Gastrocnemius medialis (tissue), 4 donors: ENCODE results near the gene MS4A2. TPM values are rescaled to one million over a fixed set of nuclear protein-coding genes. Genes with fewer than 3 reads are reported as not detected.
"Not testable (repeated sequence)": the region's sequence is repeated elsewhere in the genome, so short reads cannot be mapped to it uniquely, and the experiment has no call there.

ENCODE experiments used
- ATAC-seq, 2 donors: fragments of 150-250 bp; one replicate each; pipeline ENCODE4 v1.9.1; 2016
- DNase-seq, 2 donors: peaks; one replicate each; pipeline ENCODE4 v3.0.0-alpha.2; 2019
- H3K27ac ChIP-seq, 4 donors: fragments of 200-600 bp; sonication (generic); 1 replicate in 1 of 4; 2 replicates in 3 of 4; pipeline ENCODE4 v1.5.1; 2016 to 2018; ENCODE audit warnings: mild to moderate bottlenecking in 2 of 4, moderate library complexity in 1 of 4
- H3K27me3 ChIP-seq, 3 donors: fragments of 200-600 bp; sonication (generic) in 2 of 3; 1 replicate in 1 of 3; 2 replicates in 2 of 3; pipeline versions ENCODE4 v1.5.1 to v1.6.0; 2016 to 2019; ENCODE audit warnings: mild to moderate bottlenecking in 1 of 3, moderate library complexity in 1 of 3
- H3K36me3 ChIP-seq, 2 donors: fragments of 200-600 bp; sonication (generic) in 1 of 2; one replicate each; pipeline ENCODE4 v1.5.1; 2017 to 2018
- H3K4me1 ChIP-seq, 2 donors: fragments of 200-600 bp; sonication (generic) in 1 of 2; one replicate each; pipeline ENCODE4 v1.5.1; 2016 to 2017; ENCODE audit warnings: mild to moderate bottlenecking in 2 of 2
- H3K4me3 ChIP-seq, 4 donors: fragments of 200-600 bp; sonication (generic) in 3 of 4; 1 replicate in 1 of 4; 2 replicates in 3 of 4; pipeline ENCODE4 v1.5.1; 2016 to 2019; ENCODE audit warnings: mild to moderate bottlenecking in 2 of 4
- H3K9me3 ChIP-seq, 3 donors: fragments of 200-600 bp; sonication (generic) in 2 of 3; 1 replicate in 1 of 3; 2 replicates in 2 of 3; pipeline ENCODE4 v1.5.1; 2016 to 2019
- POLR2A ChIP-seq, 2 donors: fragments of 450-650 bp; IDR thresholded peaks; one replicate each; pipeline ENCODE4 v1.6.1; 2017; ENCODE audit warnings: antibody characterized with exemption in 2 of 2, mild to moderate bottlenecking in 2 of 2, moderate library complexity in 2 of 2
- in situ Hi-C, 4 donors: fragments of 200-750 bp; cut with MboI; loops; one replicate each; pipeline versions ENCODE4 v1.15.0 to v1.8.0; 2017; ENCODE audit warnings: low sequenced_read_pairs in 4 of 4
- intact Hi-C: fragments of 100-400 bp; cut with DNase I; formaldehyde crosslinking; loops from one replicate; pipeline ENCODE4 v1.15.1; 2023; ENCODE audit warnings: low total_unique reads
- total RNA-seq, 4 donors: library from RNA; depleted of rRNA; stranded (reverse); fragments of >200 nt; gene quantifications; one replicate each; pipeline versions ENCODE4 v1.1.0 to v1.2.3, GENCODE V29; 2016
- TF ChIP-seq, protein P1 (sequence below), 5 experiments: fragments of 450-650 bp in 3 of 5; fragments of 200-600 bp in 2 of 5; sonication (generic) in 2 of 5; IDR thresholded peaks in 4 of 5; conservative IDR thresholded peaks in 1 of 5; 1 replicate in 4 of 5; 2 replicates in 1 of 5; pipeline ENCODE4 v1.5.1; 2016 to 2019; ENCODE audit warnings: antibody characterized with exemption in 5 of 5, mild to moderate bottlenecking in 3 of 5, moderate library complexity in 3 of 5

The MS4A2 gene
- total RNA-seq, 4 donors from 2014 or later = 0.39 TPM; not detected in 3

DNA sequence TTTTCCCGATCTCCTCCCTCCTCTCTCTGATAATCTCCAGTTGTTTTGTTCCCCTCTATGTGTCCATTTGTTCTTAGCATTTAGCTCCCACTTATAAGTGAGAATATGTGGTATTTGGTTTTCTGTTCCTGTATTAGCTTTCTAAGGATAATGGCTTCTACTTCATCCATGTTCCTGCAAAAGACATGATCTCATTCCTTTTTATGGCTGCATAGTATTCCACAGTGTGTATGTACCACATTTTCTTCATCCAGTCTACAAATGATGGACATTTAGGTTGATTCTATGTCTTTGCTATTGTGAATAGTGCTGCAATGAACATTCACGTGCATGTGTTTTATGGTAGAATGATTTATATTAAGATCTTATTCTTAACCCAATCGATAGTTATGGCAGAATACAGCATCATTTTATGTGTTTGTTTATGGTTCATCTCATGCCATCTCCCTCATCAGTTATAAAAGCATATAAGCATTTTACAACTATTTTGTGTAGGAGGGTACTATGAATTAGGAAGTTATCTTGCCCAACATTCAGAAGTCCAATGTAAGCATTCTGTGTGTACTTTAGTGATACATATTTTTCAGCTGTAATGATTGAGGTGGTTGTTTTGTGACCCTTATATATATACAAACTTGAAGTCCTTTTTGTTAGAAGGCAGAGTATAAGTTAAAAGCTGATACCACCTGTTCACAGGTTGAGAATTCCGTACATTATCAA, 28.8 kb upstream of the MS4A2 start:
- Histone ChIP-seq H3K9me3 (no peaks in the 10 kb centered on the region), H3K36me3 (no peaks in the 10 kb centered on the region), H3K4me3 (no peak overlapping the region), H3K27ac (no peak overlapping the region), H3K27me3 (no peaks in the 10 kb centered on the region), H3K4me1 (no peaks in the 10 kb centered on the region)
- DNase-seq (no peak), ATAC-seq (no peak)
- TF ChIP-seq POLR2A (IDR thresholded peaks at IDR 0.05) = no peak
- TF ChIP-seq, protein P1, sequence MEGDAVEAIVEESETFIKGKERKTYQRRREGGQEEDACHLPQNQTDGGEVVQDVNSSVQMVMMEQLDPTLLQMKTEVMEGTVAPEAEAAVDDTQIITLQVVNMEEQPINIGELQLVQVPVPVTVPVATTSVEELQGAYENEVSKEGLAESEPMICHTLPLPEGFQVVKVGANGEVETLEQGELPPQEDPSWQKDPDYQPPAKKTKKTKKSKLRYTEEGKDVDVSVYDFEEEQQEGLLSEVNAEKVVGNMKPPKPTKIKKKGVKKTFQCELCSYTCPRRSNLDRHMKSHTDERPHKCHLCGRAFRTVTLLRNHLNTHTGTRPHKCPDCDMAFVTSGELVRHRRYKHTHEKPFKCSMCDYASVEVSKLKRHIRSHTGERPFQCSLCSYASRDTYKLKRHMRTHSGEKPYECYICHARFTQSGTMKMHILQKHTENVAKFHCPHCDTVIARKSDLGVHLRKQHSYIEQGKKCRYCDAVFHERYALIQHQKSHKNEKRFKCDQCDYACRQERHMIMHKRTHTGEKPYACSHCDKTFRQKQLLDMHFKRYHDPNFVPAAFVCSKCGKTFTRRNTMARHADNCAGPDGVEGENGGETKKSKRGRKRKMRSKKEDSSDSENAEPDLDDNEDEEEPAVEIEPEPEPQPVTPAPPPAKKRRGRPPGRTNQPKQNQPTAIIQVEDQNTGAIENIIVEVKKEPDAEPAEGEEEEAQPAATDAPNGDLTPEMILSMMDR (IDR thresholded peaks at IDR 0.05 in 4 of 5, conservative IDR thresholded peaks at IDR 0.05 in 1 of 5) = no peak
- in situ Hi-C loops (no loop called here), intact Hi-C loops (no loop called here)

DNA sequence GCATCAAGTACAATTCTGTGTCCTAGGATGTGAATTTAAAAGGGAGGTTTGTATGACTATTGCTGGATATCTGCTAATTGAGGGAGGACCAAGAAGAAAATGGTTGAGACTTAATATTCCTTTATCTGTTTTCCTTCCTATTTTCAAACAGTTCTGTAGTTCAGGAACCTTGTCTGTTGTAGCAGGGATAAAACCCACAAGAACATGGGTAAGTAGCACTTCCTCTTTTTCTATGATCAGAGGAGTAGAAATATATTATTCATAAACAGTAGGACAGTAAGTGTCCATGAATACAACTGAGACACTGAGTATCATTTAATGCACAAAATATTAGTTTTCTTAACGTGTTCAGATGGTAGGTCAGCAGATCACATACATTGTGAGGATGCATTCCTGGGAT, 24.4 kb upstream of the MS4A2 start:
- in situ Hi-C loops = no loop called here
- H3K27ac ChIP-seq = no peak overlapping the region
- no peak overlapping the region for H3K4me3 ChIP-seq
- no peaks in the 10 kb centered on the region for H3K36me3 ChIP-seq
- no peaks in the 10 kb centered on the region for H3K27me3 ChIP-seq
- intact Hi-C loops = no loop called here
- ATAC-seq (no peak), DNase-seq (no peak)
- H3K4me1 ChIP-seq = no peaks in the 10 kb centered on the region
- TF ChIP-seq, protein P1 (IDR thresholded peaks at IDR 0.05 in 4 of 5, conservative IDR thresholded peaks at IDR 0.05 in 1 of 5) = no peak
- TF ChIP-seq POLR2A (IDR thresholded peaks at IDR 0.05) = no peak
- no peaks in the 10 kb centered on the region for H3K9me3 ChIP-seq

DNA sequence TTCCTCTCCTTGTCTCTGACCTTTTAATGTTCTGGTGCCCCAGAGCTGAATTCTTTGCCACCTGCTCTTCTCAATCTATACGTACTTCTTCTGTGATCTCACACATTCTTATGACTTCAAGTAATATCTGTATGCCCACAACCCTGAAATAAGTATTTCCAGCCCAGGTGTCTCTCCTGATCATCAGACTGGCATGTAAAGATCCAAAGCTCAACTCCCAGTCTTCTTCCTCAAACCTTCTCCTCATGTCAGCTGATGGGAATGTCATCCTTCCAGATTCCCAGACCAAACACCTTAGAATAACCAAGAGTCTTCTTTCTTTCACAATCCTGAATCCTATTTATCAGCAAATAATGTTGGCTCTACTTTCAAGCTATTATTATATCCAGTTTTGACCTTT, 22.7 kb upstream of the MS4A2 start:
- H3K4me3 ChIP-seq = no peak overlapping the region
- TF ChIP-seq, protein P1 (IDR thresholded peaks at IDR 0.05 in 4 of 5, conservative IDR thresholded peaks at IDR 0.05 in 1 of 5) = no peak
- no peak for TF ChIP-seq POLR2A (IDR thresholded peaks at IDR 0.05)
- H3K27ac ChIP-seq = no peak overlapping the region
- H3K9me3 ChIP-seq = no peaks in the 10 kb centered on the region
- no peaks in the 10 kb centered on the region for H3K36me3 ChIP-seq
- intact Hi-C loops (no loop called here), in situ Hi-C loops (no loop called here)
- ATAC-seq (no peak), DNase-seq (no peak)
- H3K4me1 ChIP-seq = no peaks in the 10 kb centered on the region
- no peaks in the 10 kb centered on the region for H3K27me3 ChIP-seq

DNA sequence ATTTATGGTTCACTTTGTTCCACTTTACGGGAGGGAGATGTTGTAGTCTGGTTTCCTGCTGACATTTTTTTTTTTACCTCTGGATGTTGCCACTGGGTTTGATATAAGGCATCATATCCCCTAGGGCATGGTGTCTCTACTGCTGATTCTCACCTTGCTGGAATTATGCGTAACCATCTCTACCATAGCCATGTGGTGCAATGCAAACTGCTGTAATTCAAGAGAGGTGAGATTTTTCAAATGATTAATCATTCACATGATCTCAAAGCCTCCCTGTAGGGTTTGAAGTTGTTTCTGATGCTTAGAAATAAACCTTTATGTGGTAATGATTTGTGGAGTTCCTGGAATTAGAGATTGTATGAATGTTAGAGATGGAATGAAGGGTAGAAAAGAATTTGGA, 19.0 kb upstream of the MS4A2 start:
- H3K27me3 ChIP-seq = no peaks in the 10 kb centered on the region
- no peaks in the 10 kb centered on the region for H3K9me3 ChIP-seq
- ATAC-seq (no peak), DNase-seq (no peak)
- no peaks in the 10 kb centered on the region for H3K4me1 ChIP-seq
- TF ChIP-seq POLR2A (IDR thresholded peaks at IDR 0.05) = no peak
- TF ChIP-seq, protein P1 (IDR thresholded peaks at IDR 0.05 in 4 of 5, conservative IDR thresholded peaks at IDR 0.05 in 1 of 5) = no peak
- H3K36me3 ChIP-seq = no peaks in the 10 kb centered on the region
- in situ Hi-C loops = no loop called here
- H3K4me3 ChIP-seq = no peak overlapping the region
- H3K27ac ChIP-seq = no peak overlapping the region
- intact Hi-C loops = no loop called here

DNA sequence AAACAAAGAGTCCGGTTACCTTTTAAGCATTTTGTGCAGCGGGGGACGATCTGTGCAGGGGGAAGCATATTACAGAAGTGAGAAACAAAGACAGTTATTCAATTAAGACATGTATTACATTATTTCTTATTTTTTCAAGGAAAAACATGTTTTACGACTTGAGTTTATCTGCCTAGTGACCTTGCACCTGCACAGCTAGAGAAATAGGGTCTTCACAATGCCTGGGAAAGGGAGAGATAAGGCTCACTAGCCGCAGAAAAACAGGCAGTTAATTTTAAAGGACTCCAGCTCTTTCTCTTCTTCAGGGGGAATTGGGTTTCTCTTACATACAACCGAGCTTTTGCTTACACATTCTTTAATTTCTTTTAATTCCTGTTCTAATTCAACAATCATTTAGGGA, 16.8 kb upstream of the MS4A2 start:
- H3K4me1 ChIP-seq, H3K4me3 ChIP-seq, H3K36me3 ChIP-seq, DNase-seq, H3K9me3 ChIP-seq, ATAC-seq, H3K27ac ChIP-seq, H3K27me3 ChIP-seq, in situ Hi-C loops, intact Hi-C loops: not testable (repeated sequence)
